ENCODE results near the gene CENPM.

The CENPM gene

GRCh38 chr22:41946629-41947423 lies at the start of gene CENPM:
TSS of gene CENPM (minus strand) at chr22:41947152. CDS start at chr22:41947076, 76 bp downstream.
- DNase-seq, result peak; percentile 94

DNA sequence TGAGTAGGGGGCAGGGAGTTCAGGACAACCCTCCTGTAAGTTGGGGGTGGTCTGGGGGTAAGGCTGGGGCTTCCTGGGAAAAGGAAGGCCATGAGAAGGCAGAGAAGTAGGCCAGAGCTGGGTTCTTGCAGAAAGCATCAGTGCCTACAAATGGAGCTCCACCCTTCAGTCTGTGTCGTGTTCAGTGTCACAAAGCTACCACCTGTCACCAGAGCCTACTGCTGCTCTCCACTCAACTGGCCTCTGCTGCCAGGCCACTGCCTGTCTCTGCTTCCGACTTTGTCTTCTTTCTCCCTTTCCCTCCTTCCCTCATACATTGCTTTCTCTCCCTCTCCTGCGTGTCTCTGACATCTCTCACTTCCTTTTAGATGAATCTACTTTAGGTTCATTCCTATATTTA lies 48.3 kb upstream of the CENPM start:
- DNase-seq, result peak; percentile 48

- no peak for DNase-seq
These were observed 45.5 kb upstream of the CENPM start for GRCh38 chr22:41992496-41992895.

DNA sequence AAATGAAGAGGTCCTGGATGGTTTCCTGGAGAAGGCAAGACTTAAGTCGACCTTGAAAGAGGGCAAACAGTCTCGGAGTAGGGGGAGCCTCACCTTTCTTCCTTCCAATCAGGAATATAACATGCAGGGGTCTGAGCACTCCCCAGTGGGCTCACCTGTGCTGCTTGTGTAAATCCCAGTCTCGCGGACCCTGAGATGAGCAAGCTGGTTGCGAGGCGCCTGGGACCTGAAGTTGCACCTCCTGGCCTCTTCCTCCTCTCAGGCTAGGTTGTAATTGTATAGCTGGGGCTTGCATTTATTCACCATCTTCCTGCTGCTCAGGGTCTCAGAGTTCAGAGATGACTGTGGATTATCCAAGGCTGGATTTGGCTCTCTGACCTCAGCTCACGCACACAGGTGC lies 44.2 kb upstream of the CENPM start:
- no peak for DNase-seq

- DNase-seq, result no peak
These were observed 42.3 kb upstream of the CENPM start for GRCh38 chr22:41989246-41989645.

- DNase-seq, result no peak
These were observed 40.3 kb upstream of the CENPM start for GRCh38 chr22:41987276-41987675.

DNA sequence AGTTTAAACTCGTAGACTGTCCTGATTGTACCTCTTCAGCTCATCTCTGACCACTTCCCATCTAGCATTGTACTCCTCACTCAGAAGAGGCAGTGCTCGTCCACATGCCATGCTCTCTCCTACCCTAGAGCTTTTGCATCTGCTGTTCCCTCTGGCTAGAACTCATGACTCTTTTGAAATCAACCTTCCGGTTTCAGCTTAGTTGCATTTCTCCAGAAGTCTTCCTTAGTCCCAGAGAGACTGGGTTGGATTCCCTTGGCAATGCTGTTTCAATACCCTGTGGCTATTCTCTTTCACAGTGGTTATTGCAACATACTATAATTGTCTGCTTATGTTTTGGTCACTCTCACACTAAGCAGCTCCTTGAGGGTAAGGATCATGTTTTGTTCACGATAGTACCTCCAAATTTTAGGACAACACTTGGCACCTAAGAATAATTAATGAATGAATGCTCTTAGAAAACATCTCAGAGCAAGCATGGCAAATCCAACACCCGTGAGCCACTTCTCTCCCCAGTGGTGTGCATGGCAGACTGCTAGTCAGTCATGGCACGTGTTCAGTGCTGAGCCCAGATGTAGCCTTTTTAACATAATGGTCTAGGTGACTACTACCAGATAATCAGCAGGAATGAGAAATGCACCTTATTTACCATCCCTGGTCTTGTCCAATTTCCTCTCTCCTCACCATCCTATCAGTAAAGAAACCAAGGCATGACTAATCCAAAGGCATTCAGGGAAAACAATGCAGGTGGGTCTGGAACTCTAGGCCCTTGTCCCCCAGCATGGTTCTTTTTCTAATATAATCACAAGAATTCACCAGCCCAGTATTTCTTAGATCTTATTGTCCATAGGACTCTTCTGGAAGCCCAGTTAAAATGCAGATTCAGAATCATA lies 36.8 kb upstream of the CENPM start:
- peak; percentile 88 for DNase-seq

- DNase-seq, result no peak
These were observed 35.9 kb upstream of the CENPM start for GRCh38 chr22:41982865-41983264.

DNA sequence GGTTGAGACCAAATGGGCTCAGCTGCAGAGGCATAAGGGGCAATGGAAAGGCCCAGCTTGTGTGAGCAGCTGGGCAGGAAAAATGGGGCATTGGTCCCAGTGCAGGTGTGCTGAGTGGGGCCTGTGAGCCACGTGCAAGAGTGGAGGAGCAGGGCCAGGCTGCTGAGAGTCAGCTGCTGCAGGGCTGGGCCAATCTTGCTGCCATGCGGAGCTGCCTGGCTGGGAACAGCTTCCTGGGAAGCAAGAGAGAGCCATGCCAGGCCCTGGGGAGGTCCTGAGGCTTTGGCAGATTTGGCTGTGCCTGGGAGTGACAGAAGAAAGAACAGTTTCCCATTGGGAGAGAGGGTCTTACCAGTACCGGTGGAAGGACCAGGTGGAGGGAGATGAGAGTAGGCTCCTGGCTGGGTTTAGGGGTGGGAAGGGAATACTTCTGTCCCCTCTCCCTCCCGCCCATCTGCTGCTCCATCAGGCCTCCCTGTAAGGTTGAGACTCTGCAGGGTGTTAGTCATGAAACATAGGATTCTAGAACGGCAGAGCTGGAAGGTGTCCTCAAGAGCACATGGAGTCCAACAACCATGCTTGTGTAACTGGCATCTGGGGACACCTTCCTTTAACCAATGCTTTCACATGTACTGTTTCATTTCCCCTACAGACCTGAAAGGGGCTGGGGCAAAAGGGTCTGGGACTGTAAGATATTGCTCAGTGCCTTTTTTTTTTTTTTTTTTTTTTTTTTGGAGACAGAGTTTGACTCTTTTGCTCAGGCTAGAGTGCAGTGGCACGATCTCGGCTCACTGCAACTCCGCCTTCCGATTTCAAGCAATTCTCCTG lies 32.7 kb upstream of the CENPM start:
- peak; percentile 40 for DNase-seq

- no peak for DNase-seq
These were observed 31.8 kb upstream of the CENPM start for GRCh38 chr22:41978732-41979131.

- no peak for DNase-seq
These were observed 30.1 kb upstream of the CENPM start for GRCh38 chr22:41976961-41977566.

DNA sequence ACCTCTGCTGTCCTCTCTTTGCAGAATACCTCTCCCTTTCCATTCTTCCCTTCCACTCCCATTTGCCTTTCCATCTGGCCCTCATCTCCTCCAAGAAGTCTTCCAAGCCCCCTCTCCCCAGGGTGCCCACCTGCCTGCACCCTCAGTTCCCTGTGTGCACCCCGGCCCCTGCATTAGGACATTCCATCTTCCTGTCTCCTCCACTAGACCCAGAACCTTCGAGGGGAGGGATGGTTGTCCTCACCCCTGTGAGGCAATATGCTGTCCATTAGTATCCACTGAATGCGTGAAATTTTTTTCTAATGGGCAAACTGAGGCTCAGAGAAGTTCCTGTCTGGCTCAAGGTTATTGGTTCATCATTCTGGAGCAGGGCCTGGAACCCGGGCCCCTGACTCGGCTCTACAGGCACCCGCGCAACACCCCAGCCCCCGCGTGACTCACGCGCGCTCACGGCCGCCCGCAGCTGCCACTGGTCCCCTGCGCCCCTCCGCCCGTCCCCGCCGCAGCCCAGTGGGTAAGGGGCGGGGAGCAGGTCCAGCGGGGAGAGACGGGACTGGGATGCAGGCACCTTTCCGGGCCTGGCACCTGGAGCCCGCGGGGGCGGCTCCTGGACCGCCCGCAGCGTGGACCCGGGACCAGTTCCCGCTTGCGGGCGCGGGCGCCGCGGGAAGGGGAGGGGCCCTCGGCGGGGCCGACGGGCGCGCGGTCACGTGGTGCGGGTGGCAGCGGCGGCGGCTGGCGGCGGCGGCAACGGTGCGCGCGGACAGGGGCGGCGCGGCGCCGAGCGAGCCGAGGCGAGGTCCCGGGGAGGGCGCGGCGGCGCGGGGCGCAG lies 29.3 kb upstream of the CENPM start:
- DNase-seq, result no peak

DNA sequence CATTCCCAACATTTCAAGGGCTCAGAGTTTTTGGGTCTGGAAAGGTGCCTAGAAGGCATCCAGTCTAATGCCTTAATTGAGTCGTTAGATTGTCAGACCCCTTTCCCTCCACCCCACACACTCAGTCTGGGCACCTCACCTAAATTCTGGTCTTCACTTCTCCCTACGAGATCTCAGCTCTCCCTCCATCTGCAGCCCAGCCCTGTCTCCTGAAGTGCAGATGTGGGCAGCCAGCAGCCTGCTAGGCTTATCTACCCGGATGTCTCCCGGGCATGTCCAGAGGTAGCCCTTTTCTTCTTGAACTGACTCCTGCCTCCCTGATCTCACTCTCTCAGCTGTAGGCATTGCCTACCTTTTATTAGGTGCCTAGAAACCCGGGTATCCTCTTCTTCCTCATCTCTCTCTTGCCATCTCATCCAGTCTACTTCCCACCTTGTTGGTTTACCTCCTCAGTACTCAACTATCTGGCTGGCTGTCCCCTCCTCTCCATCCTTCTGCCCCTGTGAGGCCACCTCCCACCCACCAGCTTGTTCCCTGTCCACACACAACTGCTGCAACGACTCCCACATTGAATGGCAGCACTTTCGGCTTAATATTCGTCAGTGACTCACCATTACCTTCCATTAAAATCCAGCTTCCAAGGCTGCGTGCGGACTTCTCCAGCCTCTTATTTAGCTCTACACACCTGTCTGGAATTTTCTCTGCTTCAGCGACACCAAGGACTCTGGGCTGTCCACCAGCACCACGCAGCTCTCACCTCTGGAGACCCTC lies 28.5 kb upstream of the CENPM start:
- DNase-seq, result no peak

GRCh38 chr22:41974691-41975290 lies 27.8 kb upstream of the CENPM start:
- DNase-seq, result no peak

GRCh38 chr22:41971431-41971830 lies 24.5 kb upstream of the CENPM start:
- DNase-seq, result no peak

DNA sequence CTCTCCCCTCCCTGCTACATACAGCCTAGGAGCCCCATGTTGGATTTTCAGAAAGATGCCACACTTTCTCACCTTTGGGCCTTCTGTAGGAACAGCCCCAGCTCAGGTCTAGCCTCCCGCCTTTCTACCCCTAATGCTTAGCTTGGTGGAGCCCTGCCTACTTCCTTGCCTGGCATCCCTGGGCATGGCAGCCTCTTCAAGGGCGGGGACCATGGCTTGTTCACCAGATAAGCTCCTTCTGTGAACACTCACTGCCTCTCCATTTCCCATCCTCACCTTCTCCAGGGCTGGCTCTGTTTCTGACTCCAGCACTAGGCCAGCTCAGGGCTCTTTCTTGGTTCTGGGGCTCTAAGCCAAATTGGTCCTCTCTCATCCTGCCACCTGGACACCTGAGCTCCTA lies 23.6 kb upstream of the CENPM start:
- DNase-seq, result no peak

GRCh38 chr22:41969110-41969646 lies 22.2 kb upstream of the CENPM start, which contains the start of gene SEPTIN3:
TSS of gene SEPTIN3 (plus strand) at chr22:41969443. CDS start at chr22:41971493, 2,050 bp downstream.
- no peak for DNase-seq

GRCh38 chr22:41968601-41969000 lies 21.6 kb upstream of the CENPM start:
- DNase-seq, result no peak

- peak; percentile 95 for DNase-seq
These were observed 19.8 kb upstream of the CENPM start for GRCh38 chr22:41966607-41967240.

DNA sequence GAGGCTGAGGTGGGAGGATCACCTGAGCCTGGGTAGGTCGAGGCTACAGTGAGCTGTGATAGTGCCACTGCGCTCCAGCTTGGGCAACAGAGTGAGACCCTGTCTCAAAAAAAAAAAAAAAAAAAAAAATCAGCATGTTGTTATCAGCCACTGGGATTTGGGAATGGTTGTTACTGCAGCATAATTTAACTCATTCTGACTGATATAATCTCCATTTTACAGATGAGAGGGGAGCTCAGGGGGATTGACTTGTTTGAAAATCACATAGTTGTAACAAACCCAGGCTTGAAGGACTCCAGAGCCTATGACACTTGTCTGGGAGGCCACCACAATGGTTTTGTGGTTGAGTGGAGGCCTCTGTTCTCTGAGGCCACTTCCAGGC lies 19.3 kb upstream of the CENPM start:
- DNase-seq, result no peak

Data from MV-4-11 (cell line).